ENCODE data around the gene EOGT. TPM values are rescaled to one million over a fixed set of nuclear protein-coding genes. Genes with fewer than 3 reads are reported as not detected.

The EOGT gene
- 10 to 100 TPM; 10.6 to 12.2 (median 11.5) TPM for polyA plus RNA-seq (ENCODE audit: insufficient read length in 3 of 3)

DNA sequence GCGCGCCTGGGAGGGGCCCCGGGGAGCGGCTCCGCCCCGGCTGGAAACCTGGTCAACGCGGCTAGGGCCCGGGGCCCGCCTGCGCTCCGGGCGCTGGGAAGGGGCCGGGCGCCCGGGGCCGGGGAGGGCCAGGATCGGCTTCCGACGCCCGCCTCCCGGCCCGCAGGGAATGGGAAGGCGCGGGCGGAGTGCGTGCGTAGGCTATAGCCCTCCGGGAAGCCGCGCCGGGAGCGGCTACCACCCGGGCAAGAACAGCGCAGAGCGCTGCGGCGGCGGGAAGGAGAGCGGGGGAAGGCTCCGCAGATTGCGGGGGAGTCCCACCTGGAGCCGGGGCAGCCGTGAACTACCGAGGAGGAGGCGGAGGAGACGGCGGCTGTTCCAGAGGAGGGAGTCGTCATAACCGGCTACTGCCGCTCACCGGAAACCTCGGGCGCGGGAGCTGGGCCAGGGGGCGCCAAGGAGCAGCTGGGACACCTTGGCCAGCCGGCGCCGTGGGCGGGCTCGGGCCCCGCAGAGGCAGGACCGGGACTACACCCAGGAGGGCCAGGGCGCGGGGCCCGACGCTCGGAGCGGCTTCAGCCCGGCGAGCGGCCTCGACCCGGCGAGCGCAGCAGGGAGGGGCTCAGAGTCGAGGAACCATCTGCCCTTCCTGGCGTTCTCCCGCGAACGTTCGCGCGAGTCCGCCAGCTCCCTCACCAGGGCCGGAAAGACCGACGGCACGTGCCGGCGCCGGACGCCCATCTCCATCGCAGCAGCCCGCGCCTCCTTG is at the start of gene EOGT:
Gene EOGT (minus strand): TSS at position 432 of the 769 bp plus-strand sequence. CDS start 3,838 bp downstream, outside the sequence.
- peak; percentile 54 to 75 (median 68) for DNase-seq (ENCODE audit: low read depth in 3 of 3, low spot score in 2 of 3)

DNA sequence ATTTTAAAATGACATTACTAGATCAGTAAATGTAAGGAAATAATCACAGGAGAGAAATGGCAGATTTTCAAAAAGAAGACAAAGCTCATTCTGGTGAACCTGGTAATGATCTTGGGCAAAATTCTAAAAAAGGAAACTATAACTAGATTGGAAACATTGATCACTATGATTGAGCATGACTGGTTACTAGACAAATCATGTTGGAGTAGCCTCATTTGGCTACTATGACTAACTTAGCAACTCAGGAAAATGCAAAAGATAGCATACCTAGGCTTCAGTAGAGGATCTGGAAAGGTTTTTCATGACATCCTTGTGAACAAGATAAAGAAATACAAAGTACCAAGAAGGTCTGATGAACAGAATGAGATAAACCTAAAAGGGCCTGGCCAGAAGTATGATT is 46.2 kb upstream of the EOGT start:
- no peak for DNase-seq (ENCODE audit: low read depth in 3 of 3, low spot score in 2 of 3)

DNA sequence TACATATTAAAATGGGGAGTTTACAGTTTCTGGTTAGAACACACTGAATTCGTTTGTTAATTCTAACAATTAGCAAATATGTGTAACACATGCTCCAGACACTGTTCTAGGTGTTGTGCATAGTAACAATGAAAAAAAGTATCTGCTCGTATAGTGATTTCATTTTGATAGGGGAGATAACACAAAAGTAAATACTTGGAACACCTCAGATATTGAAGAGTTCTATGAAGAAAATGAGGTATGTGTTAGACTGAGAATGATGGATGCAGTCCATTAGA is 45.4 kb upstream of the EOGT start:
- DNase-seq (ENCODE audit: low read depth in 3 of 3, low spot score in 2 of 3), result no peak

DNA sequence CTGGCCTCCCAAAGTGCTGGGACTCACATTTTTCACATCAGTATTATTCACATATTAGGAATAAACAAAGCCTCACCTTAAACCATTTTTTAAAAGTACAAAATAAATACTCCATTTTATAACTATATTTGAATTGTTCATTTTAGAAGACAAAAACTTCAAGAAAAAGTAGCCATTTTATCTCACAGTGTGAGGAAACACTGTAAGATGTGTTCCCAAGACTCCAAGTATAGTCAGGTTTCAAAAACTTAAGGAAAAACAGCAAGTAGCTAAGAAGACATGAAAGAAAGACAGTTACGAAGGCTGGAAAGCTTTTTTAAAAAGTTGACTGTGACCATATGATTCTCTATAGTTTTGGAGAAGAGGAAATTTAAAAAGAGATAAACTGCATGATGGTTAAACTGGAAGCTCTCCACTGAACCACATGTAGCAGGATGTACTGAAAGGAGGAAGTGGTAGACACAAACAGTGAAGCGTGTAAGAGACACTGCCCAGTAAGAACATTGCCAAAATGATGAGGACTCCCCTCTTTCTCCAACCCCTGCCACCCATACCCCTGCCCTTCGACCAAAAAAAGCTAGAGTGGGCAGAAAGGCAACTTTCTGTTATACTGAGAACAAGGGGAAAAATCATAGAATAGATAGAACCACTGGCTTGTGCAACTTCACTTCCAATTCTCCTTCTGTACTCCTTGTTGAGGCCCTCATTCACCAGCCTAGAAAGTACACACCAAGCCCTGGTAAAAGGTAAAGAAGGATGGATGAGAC is 44.9 kb upstream of the EOGT start:
- no peak for DNase-seq (ENCODE audit: low read depth in 3 of 3, low spot score in 2 of 3)

DNA sequence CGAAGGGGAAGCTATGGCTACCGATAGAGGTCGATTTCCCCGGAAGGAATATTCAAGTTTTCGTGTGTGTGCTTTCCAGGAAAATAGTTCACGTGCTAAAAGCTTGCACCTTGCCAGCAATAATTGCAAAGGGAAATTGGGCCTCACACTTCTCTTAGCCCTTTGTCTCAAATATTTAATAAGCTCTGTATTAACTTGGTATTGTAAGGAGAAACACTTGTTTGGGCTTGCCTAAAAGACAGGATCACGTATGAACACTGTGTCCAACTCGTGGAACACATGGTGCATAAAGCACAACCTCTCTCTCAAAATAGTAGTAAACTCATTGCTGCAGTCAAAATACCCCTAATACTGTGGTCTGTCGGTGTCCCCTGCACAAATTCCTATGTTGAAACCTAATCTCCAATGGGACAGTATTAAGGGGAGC is 39.0 kb upstream of the EOGT start:
- no peak for DNase-seq (ENCODE audit: low read depth in 3 of 3, low spot score in 2 of 3)

DNA sequence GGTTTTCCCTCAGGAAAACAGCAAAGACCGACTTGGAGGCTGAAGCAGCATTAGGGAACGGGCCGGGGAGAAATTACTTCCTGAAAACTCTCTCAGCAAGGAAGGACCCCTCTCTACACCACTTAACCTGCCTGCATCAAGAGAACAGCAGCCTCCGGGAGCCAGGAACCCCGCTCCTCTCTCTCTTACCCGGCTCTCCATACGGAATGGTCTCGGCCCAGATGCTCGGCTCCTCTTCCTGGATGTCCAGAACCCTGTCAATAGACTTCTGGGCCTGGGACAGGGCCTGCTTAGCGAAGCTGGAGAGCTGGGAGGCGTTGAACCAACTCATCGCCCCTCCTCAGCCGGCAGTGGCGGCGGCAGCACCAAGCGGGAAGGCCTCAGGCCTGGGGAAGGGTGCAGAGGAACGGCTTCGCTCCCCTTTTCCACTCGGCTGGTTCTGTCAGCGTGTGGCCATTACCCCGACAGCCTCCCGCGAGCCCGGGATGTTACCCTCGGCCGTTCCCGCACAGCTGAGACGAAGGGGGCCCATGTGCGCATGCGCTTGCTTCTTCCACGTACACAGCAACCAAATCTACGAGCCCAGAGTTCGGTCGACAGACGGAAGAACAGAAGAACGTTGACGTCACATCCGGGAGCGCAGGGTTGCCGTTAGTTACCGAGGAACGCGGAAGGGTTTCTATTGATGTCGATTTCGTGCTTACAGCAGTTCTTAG is 38.4 kb upstream of the EOGT start, which contains the start of gene TMF1:
Gene TMF1 (minus strand): TSS at position 578 of the 716 bp plus-strand sequence. CDS start 247 bp downstream, at position 331.
- peak; percentile 97 to 99 (median 98) for DNase-seq (ENCODE audit: low read depth in 3 of 3, low spot score in 2 of 3)

DNA sequence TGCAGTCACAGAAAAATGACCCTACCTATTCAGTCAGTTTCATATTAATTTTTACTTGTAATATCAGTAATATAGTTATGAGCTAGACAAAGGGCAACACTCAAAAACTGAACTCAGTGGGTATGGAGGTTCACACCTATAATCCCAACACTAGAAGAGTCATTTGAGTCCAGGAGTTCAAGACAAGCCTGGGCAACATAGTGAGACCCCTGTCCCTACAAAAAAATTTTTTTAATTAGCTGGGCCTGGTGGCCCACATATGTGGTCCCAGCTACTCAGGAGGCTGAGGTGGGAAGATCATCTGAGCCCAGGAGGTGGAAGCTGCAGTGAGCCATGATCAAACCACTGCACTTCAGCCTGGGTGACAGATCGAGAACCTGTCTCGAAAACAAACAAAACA is 35.5 kb upstream of the EOGT start:
- DNase-seq (ENCODE audit: low read depth in 3 of 3, low spot score in 2 of 3), result no peak

DNA sequence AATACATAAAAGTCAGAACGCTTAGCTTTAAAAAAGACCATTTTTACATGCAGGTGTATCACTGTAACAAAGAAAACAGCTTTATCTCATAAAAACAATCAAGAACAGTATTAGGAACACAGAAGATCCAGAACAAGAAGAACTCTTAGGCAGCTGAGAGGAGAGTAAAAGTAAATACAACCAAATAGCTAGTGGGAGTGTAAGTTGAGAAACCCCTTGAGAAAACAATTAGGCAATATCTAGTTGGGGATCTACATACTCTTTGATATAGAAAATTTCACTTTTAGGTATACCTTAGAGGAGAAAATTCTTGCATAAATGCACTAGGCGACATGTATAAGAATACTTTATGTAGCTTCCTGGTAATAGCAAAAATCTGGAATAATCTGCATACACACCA is 31.1 kb upstream of the EOGT start:
- no peak for DNase-seq (ENCODE audit: low read depth in 3 of 3, low spot score in 2 of 3)

DNA sequence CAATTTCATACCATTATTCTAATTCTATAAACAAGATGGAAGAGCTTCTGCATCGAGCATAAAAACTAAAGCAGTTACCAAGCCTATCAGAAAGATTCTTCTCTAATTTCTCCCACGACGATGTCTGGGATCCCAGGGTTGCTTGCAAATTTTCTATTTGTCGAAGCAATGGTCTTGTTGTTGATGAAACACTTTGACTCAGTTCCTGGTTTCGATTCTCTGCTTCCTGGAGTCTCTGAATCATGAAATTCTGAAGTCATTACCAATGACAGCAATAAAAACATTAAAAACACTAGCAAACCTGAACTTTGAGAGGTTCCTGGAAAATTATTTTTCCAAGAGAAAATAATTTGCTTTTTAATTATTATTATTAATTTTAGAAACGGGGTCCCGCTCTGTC is 20.0 kb upstream of the EOGT start:
- DNase-seq (ENCODE audit: low read depth in 3 of 3, low spot score in 2 of 3), result no peak

DNA sequence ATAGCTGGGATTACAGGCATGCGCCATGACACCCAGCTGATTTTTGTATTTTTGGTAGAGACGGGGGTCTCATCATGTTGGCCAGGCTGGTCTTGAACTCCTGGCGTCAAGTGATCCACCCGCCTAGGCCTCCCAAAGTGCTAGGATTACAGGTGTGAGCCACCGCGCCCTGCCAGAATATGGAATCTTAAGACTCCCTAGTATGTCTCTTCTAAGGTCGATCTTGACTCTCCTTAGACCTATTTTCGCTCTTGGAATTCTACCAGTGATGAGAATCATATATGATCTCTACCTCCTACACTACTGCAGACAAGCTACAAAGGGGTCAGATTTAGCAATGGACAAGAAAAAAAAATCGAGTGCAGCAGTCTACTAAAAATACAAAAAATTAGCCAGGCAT is 19.3 kb upstream of the EOGT start:
- no peak for DNase-seq (ENCODE audit: low read depth in 3 of 3, low spot score in 2 of 3)

DNA sequence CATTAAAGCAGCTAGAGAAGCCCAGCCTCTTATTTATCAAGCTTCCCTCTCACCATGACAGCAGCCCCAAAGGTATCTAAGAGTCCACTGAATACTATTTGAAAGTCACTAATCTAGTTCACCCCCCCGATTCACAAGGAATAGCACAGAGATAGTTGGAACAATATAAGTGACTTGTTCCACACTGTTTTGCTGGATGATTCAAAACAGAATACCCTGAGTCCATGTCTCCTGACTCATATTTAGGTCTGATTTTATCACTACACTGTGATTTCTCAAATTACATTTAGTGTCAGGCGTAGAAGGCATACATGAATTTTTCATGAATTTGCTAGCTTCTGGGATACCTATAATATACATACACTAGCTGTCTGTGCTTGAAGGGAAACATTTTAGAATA is 18.7 kb upstream of the EOGT start:
- DNase-seq (ENCODE audit: low read depth in 3 of 3, low spot score in 2 of 3), result no peak

DNA sequence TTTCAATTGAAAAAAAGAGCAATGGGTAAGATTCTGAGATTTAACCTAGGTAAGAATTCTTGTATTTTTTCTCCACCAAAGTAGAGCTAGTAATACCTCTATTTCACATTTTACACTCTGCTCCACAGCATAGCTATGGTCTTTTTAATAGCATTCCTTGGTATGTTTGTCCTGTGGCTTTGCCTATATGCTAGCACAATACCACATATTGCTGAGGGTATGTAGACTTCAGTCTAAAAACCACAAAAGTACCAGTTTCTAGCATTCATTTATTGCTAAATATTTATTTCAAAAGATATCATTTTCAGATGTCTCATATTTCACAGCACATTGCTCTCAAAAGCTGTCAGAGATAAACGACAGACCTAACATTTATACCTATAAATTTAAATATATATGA is 18.2 kb upstream of the EOGT start:
- no peak for DNase-seq (ENCODE audit: low read depth in 3 of 3, low spot score in 2 of 3)

DNA sequence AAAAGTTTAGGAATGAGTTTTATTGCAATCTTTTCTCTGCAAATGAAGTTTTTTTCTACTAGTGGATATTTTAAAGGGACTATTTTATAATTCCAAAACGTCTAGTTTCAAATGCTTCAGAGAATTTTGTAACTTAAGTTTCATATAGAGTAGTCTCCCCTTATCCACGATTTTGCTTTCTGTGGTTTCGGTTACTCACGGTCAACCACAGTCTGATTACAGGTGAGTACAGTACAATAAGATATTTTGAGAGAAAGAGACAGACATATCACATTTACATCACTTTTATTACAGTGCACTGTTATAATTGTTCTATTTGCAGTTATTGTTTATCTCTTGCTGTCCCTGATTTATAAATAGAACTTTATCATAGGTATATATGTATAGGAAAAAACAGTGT is 7.4 kb upstream of the EOGT start:
- DNase-seq (ENCODE audit: low read depth in 3 of 3, low spot score in 2 of 3), result no peak

DNA sequence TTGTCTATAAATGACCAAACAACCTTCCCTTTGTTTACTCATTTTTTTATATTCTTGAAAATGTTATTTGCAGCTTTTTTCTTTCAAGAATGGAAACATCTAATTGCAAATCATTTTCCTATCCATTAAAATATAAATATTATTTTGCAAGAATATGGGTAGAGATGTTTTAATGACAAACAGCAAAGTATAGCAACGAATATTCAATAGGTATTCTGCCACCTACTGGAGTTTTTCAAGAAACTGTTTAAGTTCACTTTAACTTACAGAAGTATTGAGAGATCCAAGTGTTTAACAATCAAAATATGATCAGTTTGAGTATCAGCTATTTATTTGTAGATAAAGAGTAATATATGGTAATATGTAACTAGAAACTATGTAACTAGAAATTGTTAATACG is 6.9 kb upstream of the EOGT start:
- no peak for DNase-seq (ENCODE audit: low read depth in 3 of 3, low spot score in 2 of 3)

DNA sequence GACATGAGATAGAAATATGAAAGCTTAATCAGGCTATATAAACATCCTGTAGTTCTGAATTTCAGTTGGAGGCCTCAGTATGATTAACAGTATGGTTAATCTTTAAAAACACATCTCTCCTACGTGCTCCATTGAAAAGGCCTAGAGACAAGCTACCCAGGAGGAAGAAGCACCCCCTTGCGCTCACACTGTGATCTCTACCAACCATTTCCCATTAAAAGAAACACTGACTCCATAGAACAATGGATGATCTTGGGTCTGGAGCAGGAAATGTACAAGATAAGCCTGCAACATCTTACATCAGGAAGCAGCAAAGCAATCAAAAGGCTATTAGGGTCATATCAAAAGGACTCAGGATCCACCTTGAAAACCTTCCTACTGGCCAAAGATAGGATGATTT is 3.4 kb upstream of the EOGT start:
- no peak for DNase-seq (ENCODE audit: low read depth in 3 of 3, low spot score in 2 of 3)

DNA sequence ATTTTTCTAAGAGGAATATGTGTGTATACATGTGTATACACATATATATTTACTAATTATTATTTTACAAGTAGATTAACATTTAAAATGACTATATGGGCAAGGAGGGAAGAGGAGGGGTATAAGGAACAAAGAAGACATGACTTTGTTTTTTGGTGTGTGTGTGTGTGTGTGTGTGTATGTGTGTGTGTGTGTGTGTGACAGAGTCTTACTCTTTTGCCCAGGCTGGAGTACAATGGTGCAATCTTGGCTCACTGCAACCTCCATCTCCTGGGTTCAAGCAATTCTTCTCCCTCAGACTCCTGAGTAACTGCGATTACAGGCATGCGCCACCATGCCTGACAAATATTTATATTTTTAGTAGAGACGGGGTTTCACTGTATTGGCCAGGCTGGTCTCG is 2.6 kb upstream of the EOGT start:
- no peak for DNase-seq (ENCODE audit: low read depth in 3 of 3, low spot score in 2 of 3)

DNA sequence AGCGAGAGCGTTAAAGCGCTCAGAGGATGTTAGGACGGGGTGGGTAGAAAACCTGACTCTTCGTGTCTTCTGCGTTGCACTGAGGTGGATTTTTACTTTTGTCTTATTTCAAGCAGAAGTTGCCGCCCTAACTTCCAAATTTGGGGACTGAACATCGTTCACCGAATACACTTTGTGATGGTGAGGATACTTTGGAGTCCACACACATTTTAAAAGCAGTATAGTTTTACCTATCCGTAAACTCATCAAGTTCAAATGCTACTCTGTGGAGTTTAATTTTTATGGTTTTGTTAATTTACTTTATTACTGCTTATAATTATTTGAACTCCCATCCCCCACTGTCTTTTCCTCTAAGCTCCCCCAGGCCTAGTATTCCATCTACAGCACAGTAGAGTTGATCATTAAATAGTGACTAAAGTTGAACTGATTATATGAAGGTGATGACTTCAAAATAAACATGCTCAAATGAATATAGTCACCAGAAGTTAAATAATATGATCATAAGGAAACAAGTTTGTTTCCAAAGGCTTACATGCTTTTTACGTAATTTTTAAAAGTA is 617 bp upstream of the EOGT start:
- DNase-seq (ENCODE audit: low read depth in 3 of 3, low spot score in 2 of 3), result peak in 1 of 3 donors; percentile 27

DNA sequence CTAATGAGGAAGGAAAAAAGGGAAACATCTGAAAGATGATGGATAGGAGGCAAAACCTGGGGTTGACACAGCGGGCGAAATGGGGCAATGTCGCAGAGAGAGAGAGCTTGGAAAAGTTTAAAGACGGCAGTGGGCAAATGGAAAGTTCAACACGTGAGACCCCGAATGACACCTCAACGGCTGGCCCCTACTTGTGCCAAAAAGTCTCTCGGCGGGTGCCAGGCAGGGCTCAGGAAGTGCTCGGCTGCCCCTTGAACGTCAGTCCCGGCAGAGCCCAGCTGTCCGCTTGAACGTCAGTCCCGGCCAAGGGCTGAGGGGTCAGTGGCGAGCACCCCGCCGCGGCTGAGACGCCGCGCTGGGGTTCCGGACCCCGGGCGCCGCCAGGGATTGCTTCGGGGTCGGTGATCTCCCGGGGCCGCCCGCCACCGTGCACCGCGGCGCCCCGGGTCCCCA is 658 bp downstream of the EOGT start:
- DNase-seq (ENCODE audit: low read depth in 3 of 3, low spot score in 2 of 3), result peak in 2 of 3 donors; percentile 27 to 33

DNA sequence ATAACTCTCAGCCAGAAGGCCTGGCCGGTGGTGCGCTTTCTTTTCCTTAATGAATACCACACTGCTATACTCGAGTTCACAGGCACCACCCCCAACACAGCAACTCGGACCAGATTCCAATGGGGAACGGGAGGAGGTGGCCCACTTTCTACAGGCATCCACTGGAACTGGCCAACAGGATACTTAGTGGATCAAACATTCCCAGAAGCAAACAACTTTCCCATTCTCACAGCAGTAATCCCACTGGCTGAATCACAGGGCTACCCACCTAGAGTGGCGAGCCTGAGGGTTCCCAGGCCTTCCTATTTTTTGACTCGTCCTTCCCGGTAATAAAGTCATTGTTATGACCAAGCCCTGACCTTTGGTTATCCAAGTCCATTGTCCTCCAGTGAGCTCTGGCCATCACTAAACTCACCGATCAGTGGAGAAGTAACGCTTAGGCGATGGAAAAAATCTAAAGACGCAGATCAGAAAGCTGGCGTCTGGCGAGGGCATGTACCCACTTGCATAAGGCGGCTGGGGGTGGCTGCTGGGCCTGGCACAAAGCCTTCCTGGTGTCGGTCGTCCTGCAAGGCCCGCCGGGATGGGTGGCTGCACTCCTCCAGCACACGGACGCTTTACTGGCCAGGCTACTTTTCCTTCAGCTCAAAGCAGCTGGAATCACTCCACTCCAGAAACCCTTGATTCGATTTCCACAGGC is 1.2 kb downstream of the EOGT start:
- peak in 1 of 3 donors; percentile 27 for DNase-seq (ENCODE audit: low read depth in 3 of 3, low spot score in 2 of 3)

DNA sequence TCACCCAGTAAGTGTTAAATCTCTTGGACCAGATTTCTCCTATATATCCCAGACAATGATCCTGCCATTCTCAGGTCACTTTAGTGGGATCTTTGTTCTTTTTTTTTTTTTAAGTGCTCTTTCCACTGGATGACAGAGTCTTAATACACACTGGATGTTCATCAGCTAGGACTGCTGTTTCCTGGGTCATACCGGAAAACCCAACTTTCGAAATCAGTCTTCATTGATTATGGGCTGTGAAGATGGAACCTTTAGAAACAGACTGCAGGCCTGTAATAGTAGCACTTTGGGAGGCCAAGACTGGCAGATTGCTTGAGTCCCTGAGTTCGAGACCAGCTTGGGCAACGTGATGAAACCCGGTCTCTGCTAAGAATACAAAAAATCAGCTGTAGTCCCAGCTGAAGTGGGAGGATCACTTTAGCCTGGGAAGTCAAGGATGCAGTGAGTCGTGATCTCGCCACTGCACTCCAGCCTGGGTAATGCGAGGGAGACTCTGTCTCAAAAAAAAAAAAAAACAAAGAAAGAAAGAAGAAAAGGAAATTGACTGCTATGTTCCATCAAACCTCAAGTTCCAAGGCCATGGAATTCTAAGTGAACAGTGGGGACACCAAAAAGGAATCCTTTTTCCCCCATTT is 2.3 kb downstream of the EOGT start:
- no peak for DNase-seq (ENCODE audit: low read depth in 3 of 3, low spot score in 2 of 3)

Data from right renal cortex interstitium (tissue), 3 donors.